NCI-H526 (cell line): ENCODE data around the gene NKD1.

Experiments
- DNase-seq, 2 experiments: peaks; one replicate each; lab custom pipeline; 2025; lab: John Stamatoyannopoulos, UW

NKD1 gene

DNA sequence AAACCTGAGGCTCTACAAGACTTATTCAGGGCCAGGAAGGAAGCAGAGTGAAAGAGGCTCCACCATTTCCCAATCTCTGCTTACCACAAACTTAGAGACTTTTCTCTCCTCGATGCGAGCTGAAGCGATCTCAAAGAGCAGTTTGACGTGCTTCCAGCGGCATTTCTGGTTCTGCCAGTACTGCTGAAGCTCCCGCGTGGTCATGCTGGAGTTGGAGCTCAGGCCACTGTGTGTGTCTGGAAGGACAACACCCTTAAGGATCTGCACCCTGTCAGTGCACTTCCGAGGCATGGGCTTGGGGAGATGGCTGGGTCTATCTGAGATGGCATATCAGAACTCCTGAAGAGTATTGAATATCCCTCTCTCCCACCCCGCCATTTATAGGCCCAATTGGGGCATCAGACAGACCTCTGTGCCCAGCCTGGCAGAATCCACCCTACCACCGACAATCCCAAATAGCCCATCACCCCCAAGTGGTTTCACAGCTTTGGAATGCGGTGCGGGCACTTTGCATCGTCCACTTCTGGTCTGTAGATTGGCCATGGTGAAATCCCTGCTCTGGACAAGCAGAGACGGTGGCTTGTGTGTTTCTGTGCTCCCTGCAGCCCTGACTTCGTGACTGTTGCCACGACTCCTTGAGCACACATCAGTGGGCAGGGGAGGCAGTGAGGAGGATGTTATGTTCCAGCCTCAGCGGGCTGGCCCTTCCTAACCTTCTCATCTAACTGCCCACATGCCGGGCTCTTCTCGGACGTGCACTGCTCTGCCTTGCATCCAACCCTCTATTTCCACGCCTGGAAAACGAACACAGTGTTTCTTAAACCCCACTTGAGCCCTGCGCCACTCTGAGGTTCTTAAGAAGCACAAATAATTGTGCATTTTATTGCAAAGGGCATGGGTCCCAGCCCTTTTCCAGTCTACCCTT is 127.8 kb downstream of the NKD1 start:
- no peak for DNase-seq

DNA sequence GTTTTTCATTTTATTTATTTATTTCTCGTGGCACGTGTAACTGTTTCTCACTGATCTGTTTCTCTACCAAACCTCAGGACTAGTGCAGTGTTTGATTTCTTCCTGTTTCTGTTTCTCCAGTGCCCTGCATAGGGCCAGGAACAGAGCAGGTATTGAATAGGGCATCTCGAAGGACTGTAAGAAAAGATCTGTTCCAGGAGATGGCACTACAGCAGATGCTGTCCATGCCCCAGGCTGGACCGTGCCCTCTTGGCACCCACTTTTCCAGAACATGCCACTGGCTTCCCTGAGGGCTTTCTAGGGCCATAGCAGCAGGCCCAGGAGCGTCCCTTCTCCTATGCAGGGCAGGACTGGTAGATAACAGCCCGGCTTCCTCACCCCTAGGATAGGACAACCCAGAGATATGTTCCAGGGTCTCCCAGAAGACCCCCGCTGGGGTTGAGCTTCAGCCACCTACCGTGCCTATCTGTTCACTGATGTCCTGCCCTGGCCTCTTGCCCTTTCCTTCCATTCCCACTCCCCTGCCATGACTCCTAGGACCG is 128.6 kb downstream of the NKD1 start:
- no peak for DNase-seq

DNA sequence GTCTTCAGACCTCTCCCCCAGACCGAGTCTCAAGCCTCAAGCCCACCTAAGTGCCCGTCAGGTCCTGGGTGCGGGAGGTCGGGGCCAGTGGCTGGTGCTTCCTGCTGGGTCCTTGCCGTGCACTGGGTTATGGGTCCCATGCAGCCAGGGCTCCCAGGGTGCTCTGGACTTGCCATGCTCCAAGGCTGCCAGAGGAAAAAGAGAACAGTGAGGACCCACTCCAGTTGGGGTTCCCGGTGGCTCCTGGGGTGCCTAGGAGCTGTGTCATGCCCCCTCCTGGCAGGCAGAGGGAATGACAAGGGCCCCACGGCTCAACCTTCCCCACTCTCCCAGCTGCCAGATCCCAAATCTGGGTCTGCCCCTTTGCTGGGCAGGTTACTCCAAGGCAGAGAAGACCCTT is 129.2 kb downstream of the NKD1 start:
- DNase-seq = no peak

DNA sequence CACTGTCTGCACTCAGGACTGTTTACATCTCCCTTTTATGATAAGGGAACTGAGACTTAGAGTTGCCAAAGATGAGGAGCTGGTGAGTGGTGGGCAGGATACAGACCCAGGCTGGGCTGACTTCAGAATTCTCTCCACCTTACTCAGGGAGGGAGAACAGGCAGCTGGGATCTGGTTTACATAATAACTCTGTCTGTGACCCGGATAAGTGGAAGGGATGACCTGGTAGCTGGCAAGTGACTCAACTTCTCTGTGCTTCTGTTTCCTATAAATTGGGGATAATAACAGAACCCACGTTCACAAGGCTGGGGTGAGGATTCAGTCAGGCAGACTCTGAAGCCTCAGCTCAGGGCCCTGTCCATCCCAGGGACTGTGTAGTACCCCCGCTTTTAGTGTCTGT is 130.3 kb downstream of the NKD1 start:
- no peak for DNase-seq

DNA sequence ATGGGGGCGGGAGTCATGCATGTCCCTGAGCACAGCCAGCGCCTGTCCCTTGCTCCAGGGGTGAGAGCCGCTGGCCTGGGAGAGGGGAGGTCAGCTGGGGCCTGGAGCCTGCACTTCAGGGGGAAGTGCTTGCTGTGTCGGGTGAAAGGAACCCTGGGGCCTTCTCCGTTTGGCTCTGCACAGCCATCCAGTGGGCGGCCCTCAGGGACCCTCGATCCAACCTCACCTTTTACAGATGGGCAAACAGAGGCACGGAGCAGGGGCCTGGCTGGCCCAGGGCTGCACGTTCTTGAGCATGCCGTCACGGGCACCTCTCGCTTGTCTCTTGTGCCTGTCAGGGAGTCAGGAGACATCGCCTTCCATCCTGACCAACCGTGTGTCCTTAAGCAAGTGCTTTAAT is 131.1 kb downstream of the NKD1 start:
- no peak for DNase-seq

DNA sequence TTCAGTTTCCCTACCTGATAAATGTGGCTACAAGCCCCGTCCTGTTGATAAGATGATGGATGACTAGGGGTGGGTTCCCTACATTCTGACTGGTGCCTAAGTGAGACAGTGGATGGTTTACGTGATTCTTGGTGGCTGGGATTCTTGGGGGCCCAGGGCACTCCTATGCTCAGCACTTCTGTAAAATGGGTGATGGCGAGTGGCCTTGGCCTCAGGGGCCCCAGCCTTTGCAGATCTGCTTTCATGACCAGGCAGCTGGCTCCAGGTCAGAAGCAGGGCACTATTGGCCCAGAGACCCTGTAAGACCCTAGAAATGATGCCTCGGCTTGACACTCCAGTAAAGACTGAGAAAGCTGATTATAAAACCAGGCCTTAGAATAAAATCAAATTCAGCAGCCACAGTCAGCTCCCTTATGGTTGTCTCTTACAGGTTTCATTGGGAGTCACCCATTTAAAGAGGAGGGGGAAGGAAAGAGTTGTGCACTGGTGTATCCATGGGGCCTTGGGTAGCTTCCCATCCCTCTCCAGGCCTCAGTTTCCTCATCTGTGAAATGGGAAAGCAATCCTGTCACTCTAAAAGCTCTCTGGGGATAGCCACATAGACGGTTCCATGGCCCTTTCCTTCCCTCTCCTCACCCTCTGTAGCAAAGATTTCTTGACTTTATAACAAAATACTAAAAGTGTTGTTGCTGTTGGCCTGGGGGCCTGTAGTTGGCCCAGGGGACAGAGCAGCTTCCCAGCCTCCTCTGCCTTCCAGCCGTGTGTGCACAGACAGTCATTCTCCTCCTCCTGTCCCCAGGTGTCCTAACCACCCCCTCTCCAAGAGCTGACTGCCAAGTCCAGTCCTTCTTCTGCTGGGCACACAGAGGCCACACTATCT is 131.7 kb downstream of the NKD1 start:
- no peak for DNase-seq

DNA sequence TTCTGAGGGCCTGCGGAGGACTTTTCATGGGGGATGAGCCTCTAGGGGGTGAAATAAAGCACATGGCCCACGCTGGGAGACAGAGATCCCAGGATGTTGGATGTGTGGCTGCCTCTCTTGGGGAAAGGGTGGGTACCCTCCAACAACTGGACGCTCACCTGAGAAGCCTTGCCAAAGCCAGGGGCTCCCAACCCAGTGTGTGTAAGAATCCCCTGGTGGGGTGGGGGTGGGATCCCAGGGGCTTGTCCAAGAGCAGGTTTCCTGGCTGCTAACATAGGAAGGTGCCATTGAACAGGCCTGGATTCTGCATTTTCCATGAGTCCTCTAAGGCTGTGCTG is 132.3 kb downstream of the NKD1 start:
- DNase-seq = no peak

DNA sequence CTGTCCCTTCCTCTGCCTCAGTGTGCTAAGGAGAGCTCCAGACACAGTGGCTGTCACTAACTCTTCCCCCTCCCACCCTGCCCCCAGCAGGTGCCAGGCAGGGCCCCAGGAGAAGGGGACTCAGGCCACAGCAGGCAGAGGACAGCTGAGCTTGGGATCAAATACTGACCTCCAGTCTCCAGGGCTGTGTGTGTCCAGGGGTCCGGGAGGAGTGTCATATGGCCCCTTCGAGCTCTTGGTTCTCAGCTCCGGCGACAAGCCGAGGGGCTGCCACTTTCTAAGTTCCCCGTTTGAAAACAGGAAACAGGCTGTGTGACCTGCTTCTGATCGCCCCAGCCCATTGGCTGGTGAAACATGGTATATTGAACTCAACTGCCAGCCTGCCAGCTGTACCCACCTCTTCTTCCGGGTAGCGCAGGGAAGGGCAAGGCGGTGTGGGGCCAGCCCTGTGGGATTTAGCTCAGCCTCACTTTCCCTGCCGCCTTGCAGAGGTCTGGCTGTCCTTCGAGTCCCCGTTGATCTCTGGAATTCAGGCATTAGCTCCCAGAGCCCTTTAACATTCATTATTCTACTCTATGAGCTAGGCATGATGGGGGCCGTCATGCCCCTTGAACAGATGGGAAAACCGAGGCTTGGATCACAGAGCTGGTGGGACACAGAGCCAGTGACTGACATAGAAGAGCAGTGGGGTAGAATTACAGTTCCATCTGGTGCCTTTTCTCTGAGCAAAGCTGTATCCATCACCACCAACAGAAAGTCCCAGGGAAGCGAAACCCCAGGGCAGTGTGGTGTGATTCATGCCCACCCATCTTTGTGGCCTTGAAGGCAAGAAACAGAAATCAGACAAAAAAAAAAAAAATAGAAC is 133.1 kb downstream of the NKD1 start, which contains the start of gene SNX20:
SNX20 (minus strand) TSS at position 292 of the 865 bp plus-strand sequence. CDS start 3,786 bp downstream, outside the sequence.
- DNase-seq = no peak

DNA sequence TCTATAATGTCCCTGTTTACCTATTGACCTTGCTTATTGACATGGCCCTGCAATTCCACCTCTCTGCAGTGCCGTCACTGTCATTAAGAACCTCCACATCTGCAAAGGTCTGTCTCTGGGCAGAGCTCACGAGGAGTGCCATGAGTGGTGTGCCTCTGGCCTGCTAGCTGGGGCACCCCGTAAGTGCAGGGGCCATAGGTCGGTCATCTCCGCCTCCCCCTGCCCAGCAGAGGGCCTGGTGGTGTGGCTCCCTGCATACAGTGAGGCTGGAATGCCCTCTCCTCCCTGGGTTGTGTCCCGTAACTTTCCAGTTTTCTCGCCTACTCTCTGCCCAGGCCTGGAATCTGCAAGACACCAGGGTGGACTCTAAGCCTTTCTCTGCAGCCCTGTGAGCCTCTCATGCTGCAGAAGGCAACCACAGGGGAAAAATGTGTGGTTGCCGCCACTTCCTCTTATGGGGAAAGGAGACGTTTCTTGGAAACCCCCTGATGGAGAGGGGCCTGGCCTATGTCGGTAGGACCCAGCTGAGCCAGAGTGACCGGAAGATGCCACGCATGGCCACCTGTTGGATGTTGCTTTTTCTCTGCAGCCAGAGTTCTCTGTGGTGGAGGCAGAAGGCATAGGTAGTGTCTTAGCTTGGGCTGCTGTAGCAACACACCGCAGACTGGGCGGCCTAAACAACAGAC is 135.6 kb downstream of the NKD1 start:
- DNase-seq = no peak

DNA sequence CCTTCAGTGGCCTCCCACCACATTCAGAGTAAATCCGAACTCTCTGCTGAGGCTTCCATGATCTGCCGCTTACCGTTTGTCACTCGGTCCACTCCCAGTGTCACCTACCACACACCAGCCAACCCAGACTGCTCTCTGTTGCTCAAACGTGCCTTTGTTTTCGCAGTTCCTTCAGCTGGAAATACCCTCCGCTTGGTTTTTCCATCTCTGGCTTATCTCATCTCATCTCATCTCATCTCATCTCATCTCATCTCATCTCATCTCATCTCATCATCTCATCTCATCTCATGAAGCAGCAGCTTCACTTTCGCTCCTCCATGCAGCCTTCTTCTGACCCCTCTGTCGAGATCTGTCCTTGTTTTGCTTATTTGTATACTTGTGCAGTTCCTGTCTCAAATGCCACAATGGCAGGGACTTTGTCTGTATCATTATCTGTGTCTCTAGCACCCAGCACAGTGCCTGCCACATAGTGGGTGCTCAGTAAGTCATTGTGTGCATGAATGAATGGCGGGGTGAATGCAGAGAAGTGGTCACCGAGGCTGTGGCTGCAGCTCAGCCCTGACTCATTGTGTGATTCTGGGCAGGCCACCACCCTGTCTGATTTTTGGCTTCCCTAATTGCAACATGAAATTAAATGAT is 136.7 kb downstream of the NKD1 start:
- no peak for DNase-seq

DNA sequence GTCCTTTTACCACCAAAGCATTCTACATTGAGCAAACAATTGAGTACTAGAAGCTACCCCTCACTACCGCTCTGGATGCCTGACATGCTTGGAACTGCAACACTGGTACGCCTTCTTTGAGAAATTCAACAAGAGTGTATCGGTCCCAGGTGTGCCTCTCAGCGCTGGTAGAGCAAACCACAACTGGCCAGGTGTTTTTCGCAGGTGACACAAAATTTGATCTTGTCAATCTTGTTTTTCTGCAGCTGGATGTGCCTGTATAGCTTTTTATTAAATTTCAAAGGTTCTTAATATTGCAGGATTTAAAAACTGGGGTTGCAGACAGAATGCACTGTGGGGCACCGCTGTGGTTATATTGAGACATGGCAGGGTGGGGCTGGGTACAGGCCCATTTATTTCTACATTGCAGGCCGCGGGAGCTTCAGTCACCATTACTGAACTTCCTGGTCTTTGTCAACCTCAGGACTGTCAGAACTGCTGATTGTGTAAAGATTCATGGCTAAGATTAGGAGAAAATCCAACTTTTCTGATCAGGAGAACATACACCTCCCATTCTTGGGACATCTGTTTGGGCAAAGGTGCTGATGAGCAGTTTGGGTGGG is 137.4 kb downstream of the NKD1 start:
- DNase-seq = no peak

DNA sequence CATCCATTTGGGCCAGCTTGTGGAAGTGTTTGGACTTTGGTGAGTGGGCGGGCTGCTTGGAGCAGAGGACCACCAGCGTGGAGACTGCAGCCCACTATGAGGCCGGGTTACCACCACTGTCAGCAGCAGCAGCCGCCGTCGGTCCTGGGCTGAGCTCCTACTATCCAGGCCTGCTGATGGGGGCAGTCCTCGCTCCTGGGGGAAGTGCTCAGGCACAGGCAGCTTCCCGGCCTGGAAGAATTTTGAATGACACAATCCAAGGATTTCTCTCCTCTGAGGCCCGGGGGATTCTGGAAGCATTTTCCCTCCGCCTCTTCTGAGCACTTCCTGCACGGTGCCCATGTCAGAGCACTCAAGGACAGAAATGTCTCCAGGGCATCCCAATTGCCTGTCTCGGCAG is 139.9 kb downstream of the NKD1 start:
- DNase-seq = no peak

DNA sequence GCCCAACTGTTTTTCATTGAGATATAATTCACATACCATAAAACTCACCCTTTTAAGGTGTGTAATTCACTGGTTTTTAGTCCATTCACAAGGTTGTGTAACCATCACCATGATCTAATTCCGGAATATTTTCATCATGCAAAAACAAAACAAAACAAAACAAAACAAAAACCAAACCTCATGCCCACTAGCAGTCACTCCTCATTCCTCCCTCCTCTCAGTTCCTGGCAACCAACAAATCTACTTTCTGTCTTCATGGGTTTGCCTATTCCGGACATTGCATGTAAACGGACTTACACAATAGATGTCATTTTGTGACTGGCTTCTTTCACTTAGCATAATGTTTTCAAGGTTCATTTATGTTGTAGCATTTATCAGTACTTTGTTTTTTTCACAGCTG is 140.7 kb downstream of the NKD1 start:
- no peak for DNase-seq

DNA sequence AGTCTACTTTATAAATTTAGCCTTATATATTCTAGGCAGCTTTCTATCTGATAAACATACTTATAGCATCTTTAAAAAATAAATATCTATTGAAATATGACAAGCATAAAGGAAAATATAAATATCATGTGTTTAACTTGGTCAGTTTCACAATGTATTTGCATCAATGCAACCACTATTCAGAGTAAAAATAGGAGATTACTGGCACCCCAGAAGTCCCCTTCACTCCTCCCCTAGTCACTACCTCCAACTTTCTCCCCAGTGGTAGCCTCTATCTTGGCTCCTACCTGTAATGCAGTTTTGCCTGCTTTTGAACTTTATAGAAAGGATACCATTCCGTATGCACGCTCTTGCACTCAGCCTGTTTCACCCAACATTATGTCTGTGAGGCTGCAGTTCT is 142.0 kb downstream of the NKD1 start:
- no peak for DNase-seq

DNA sequence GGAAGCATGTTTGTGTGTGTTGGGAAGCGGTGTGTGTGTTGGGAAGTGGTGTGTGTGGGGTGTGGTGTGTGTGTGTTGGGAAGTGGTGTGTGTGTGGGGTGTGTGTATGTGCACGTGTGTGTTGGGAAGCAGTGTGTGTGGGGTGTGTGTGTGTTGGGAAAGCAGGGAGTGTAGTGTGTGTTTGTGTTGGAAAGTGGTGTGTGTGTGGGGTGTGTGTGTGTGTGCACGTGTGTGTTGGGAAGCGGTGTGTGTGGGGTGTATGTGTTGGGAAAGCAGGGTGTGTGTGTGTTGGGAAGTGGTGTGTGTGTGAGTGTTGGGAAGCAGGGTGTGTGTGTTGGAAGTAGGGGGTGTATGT is 144.4 kb downstream of the NKD1 start:
- DNase-seq = no peak

DNA sequence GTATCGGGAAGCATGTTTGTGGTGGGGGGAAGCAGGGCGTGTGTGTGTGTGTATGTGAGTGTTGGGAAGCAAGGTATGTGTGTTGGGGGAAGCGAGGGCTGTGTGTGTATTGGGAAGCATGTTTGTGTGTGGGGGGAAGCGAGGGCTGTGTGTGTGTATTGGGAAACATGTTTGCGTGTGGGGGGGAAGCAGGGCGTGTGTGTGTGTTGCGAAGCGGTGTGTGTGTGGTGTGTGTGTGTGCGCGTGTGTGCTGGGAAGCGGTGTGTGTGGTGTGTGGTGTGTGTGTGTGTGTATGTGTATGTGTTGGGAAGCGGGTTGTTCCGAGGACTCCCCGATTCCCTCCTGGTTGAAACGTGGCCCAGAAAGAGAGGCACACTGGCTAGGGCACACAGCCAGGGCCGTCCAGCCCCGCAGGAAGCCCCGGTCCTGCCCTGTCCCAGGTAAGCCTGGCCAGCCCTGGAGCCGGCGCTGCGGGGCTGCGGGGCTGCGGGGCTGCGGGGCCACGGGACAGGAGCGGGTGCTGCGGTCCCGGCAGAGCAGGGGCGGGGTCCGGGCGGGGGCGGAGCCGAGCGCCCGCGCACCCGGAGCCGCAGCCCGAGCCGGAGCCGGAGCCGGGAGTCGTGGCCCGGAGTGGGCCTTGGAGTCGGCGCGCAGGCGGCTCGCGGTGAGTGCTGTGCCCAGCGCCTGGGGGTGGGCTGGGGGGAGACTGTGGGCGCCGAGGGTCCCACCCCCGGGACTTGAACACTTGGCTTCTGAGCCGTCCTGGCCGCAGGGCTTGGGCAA is 145.0 kb downstream of the NKD1 start, which contains the start of gene NOD2:
NOD2 (plus strand) TSS at position 608 of the 783 bp plus-strand sequence. CDS start 5,890 bp downstream, outside the sequence.
- DNase-seq = peak in 1 of 2 experiments; percentile 21

DNA sequence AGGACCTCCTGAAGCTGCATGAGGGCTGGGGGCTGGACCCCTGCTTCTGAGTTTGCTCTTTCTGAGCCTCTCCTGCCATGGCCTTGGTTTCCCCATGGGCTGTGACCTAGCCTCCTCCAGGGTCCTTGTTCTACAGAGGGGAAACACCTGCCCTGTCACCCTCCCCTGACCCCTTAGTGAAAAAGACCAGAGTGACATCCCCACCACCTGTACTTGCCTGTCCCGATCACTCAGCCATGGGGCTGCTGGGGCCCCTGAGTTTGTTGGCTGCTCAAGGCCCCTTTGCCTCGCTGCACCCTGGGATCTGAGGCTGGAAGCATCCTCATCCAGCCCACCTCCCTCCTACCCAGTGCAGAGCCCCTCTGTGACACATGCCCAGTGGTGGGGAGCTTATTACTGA is 146.0 kb downstream of the NKD1 start:
- DNase-seq = no peak

DNA sequence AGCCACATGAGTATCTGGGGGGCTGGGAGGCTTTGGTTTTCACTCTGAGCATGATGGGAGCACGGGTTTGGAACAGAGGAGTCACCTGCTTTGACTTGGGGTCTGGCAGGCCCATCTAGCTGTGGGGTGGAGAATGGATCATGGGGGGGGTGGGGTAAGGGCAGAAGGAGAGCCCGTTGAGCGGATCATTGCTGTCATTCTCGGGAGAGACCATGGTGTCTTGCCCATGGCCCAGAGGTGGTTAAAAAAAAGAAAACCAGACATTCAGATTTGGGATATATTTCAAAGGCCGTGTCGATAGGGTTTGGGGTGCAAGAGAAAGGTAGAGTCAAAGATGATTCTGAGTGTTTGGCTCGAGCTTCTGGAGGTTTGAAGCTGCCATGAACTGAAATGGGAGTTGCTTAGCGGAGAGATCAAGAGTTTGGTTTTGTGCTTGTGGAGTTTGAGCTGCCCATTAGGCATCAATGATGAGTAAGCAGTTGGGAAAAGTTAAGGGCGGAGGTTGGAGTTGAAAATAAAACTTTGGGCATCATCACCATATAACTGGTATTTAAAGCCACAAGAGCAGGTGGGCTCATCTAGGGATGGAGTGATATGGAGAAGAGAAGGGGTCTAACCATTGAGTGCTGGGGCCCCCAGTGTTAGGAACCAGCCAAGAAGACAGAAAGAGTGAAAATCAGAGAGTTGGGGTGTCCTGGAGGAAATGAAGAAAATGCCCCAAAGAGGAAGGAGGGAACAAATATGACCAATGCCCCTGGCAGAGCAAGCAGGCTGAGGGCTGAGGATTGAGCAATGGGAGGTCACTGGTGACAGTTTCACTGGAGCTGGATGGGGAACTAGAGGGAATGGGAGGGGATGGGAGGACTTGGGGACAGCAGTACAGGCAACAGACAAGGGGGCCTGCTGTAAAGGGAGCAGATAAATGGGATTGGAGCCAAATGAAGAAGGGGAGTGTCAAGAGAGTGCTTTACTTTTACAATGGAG is 147.1 kb downstream of the NKD1 start:
- DNase-seq = no peak
